Keratinocyte (primary cell): ENCODE measurements around the gene DOCK1. TPM values are rescaled to one million over a fixed set of nuclear protein-coding genes. Genes with fewer than 3 reads are reported as not detected.

Experiments used
- DNase-seq: peaks from one replicate; pipeline ENCODE4 v3.0.0-alpha.2; 2011; ENCODE audit warnings: low read depth, missing footprints, low spot score
- FAIRE-seq: peaks from 2 replicates; lab custom pipeline; 2011; peaks lifted over from hg19 to GRCh38; lab: Jason Lieb, UNC
- H2AFZ ChIP-seq: 2 replicates; pipeline ENCODE4 v1.6.0; 2012; ENCODE audit warnings: low read length, control low read depth, inconsistent platforms; ENCODE audit not compliant: control insufficient read depth
- H3K27ac ChIP-seq: 2 replicates; pipeline ENCODE4 v1.5.1; 2011; ENCODE audit warnings: low read length; ENCODE audit not compliant: control insufficient read depth, insufficient read depth
- H3K27me3 ChIP-seq: 3 replicates; pipeline ENCODE4 v1.6.0; 2011; ENCODE audit warnings: low read length; ENCODE audit not compliant: control insufficient read depth, insufficient read depth; ENCODE audit errors: extremely low read depth
- H3K36me3 ChIP-seq, 2 experiments: 2 replicates in 1 of 2; 3 replicates in 1 of 2; pipeline ENCODE4 v1.5.1; 2011; ENCODE audit warnings: low read length in 2 of 2, mild to moderate bottlenecking in 1 of 2; ENCODE audit not compliant: control insufficient read depth in 2 of 2, insufficient read depth in 2 of 2; ENCODE audit errors: extremely low read depth in 1 of 2
- H3K4me1 ChIP-seq: 3 replicates; pipeline ENCODE4 v1.5.1; 2011; ENCODE audit warnings: low read length; ENCODE audit not compliant: control insufficient read depth, insufficient read depth; ENCODE audit errors: extremely low read depth
- H3K4me2 ChIP-seq: 3 replicates; pipeline ENCODE4 v1.6.0; 2011; ENCODE audit warnings: low read depth, low read length; ENCODE audit not compliant: control insufficient read depth, insufficient read depth; ENCODE audit errors: extremely low read depth
- H3K4me3 ChIP-seq, 3 experiments: fragments of 200-600 bp in 1 of 3; sonication (generic) in 1 of 3; 2 replicates in 2 of 3; 3 replicates in 1 of 3; pipeline ENCODE4 v1.5.1; 2011 to 2016; ENCODE audit warnings: low read length in 3 of 3, mild to moderate bottlenecking in 3 of 3, control low read depth in 2 of 3, inconsistent platforms in 1 of 3, low read depth in 1 of 3, mixed read lengths in 1 of 3, mixed run types in 1 of 3, moderate library complexity in 1 of 3; ENCODE audit not compliant: control insufficient read depth in 2 of 3, insufficient read depth in 2 of 3; ENCODE audit errors: extremely low read depth in 1 of 3
- H3K79me2 ChIP-seq: 2 replicates; pipeline ENCODE4 v1.6.0; 2012; ENCODE audit warnings: low read length; ENCODE audit not compliant: control insufficient read depth, insufficient read depth
- H3K9ac ChIP-seq: 3 replicates; pipeline ENCODE4 v1.6.0; 2011; ENCODE audit warnings: low read length; ENCODE audit not compliant: control insufficient read depth, insufficient read depth; ENCODE audit errors: extremely low read depth
- H3K9me1 ChIP-seq: 3 replicates; pipeline ENCODE4 v1.6.0; 2011; ENCODE audit warnings: low read length; ENCODE audit not compliant: control insufficient read depth, insufficient read depth; ENCODE audit errors: extremely low read depth
- H3K9me3 ChIP-seq: 2 replicates; pipeline ENCODE4 v1.5.1; 2012; ENCODE audit warnings: low read depth, low read length; ENCODE audit not compliant: control insufficient read depth
- H4K20me1 ChIP-seq: 3 replicates; pipeline ENCODE4 v1.6.0; 2011; ENCODE audit warnings: low read length; ENCODE audit not compliant: control insufficient read depth, insufficient read depth; ENCODE audit errors: extremely low read depth
- EZH2 ChIP-seq: IDR thresholded peaks from one replicate; pipeline ENCODE4 v1.6.1; 2012; ENCODE audit warnings: inconsistent platforms, mild to moderate bottlenecking, low read length, moderate library complexity
- dilution Hi-C: fragments of 300-500 bp; cut with MboI; formaldehyde crosslinking; loops from one replicate; pipeline ENCODE4 v1.7.0; 2020; ENCODE audit warnings: low sequenced_read_pairs; ENCODE audit not compliant: extremely low pct_ligation_motif_present
- polyA plus RNA-seq, 5 experiments: library from polyadenylated mRNA; depleted of rRNA in 3 of 5; stranded (reverse) in 3 of 5; stranded (forward) in 1 of 5; unstranded in 1 of 5; fragments of >200 nt; gene quantifications; 1 replicate in 1 of 5; 2 replicates in 3 of 5; 3 replicates in 1 of 5; pipeline versions ENCODE4 v1.2.1 to v1.2.3, GENCODE V29; 2011 to 2012; ENCODE audit warnings: missing spikeins in 2 of 5, low read depth in 1 of 5, low replicate concordance in 1 of 5
- TF ChIP-seq, protein P1 (sequence below), 3 experiments: IDR thresholded peaks in 1 of 3; conservative IDR thresholded peaks in 1 of 3; optimal IDR thresholded peaks in 1 of 3; 2 replicates in 2 of 3; 3 replicates in 1 of 3; pipeline versions ENCODE3 to v1.5.1; 2011; ENCODE audit warnings: low read length in 3 of 3, mild to moderate bottlenecking in 3 of 3, moderate library complexity in 2 of 3, control low read depth in 1 of 3, inconsistent platforms in 1 of 3; ENCODE audit not compliant: insufficient read depth in 2 of 3; ENCODE audit errors: extremely low read depth in 1 of 3

DOCK1 gene
- polyA plus RNA-seq, 1 donor (not counting 4 experiments of a cell fraction or from before 2014, with no cell fraction given) = 15.7 TPM

DNA sequence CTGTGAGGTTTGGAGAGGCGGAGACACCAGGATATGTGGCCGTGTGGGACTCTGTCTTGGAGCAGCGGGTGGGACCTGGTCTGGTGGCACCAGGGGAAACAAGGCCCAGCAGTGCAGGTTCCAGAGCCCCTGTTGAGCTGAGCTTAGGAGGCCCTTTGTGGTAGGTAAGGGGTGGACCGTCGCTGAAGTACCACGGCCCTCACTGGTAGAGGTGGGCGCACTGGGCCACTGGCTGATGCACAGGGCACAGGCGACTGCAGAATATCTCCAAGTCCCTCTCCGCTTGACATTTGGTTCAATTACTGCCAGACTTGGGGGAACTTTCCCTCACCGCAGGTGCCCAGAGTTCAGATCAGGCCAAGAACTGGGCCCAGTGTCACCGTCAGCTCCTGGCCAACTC is 27.3 kb downstream of the DOCK1 start:
- no peak for DNase-seq
- Histone ChIP-seq H3K27me3 (no peaks in the 10 kb centered on the region), H3K36me3 (peaks cover 10 to 12% of the 10 kb centered on the region in 2 experiments), H3K27ac (no peak overlapping the region), H3K9me3 (no peaks in the 10 kb centered on the region), H4K20me1 (peaks cover 8% of the 10 kb centered on the region), H3K9me1 (peaks cover 7% of the 10 kb centered on the region), H3K79me2 (peaks cover 86% of the 10 kb centered on the region), H3K4me1 (peaks cover 23% of the 10 kb centered on the region), H3K9ac (no peak overlapping the region), H3K4me2 (no peak overlapping the region), H3K4me3 (no peak overlapping the region), H2AFZ (no peak overlapping the region)
- no peak for TF ChIP-seq EZH2
- TF ChIP-seq, protein P1, sequence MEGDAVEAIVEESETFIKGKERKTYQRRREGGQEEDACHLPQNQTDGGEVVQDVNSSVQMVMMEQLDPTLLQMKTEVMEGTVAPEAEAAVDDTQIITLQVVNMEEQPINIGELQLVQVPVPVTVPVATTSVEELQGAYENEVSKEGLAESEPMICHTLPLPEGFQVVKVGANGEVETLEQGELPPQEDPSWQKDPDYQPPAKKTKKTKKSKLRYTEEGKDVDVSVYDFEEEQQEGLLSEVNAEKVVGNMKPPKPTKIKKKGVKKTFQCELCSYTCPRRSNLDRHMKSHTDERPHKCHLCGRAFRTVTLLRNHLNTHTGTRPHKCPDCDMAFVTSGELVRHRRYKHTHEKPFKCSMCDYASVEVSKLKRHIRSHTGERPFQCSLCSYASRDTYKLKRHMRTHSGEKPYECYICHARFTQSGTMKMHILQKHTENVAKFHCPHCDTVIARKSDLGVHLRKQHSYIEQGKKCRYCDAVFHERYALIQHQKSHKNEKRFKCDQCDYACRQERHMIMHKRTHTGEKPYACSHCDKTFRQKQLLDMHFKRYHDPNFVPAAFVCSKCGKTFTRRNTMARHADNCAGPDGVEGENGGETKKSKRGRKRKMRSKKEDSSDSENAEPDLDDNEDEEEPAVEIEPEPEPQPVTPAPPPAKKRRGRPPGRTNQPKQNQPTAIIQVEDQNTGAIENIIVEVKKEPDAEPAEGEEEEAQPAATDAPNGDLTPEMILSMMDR (optimal IDR thresholded peaks at IDR 0.05 in 1 of 3, IDR thresholded peaks at IDR 0.05 in 1 of 3, conservative IDR thresholded peaks at IDR 0.05 in 1 of 3; ENCODE audit: extremely low read depth in 1 of 3, insufficient read depth in 2 of 3, low read length in 3 of 3) = no peak
- dilution Hi-C loops = no loop called here
- FAIRE-seq = no peak

DNA sequence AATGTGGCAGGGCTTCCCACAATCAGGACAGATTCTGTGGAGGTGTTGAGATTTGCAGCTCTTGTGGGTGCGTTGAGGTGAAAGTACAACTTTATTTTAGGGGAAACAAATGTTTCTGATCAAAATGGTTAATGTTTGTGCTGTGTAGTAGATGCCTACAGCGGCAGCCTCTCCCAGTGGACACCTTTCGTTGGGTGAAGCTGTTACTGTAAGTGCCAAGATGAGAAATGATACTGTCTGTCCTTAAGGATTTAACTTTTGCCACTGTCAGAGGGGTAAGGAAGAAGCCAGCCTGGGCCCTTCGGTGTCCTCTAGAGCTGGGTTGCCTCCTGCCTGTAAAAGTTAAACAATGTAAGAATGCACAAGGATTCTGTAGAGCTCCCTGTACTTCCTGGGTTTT is 27.9 kb downstream of the DOCK1 start:
- H3K4me3 ChIP-seq = no peak overlapping the region

More for the DNA sequence above, 27.9 kb downstream of the DOCK1 start:
- H3K9ac ChIP-seq = no peak overlapping the region
- no peaks in the 10 kb centered on the region for H3K27me3 ChIP-seq
- peaks cover 85% of the 10 kb centered on the region for H3K79me2 ChIP-seq
- dilution Hi-C loops = no loop called here
- no peak for DNase-seq
- H4K20me1 ChIP-seq = peaks cover 8% of the 10 kb centered on the region
- peaks cover 23% of the 10 kb centered on the region for H3K4me1 ChIP-seq
- H3K27ac ChIP-seq = no peak overlapping the region
- no peaks in the 10 kb centered on the region for H3K9me3 ChIP-seq
- H2AFZ ChIP-seq = no peak overlapping the region
- no peak for FAIRE-seq
- TF ChIP-seq EZH2 = no peak
- TF ChIP-seq, protein P1 (optimal IDR thresholded peaks at IDR 0.05 in 1 of 3, IDR thresholded peaks at IDR 0.05 in 1 of 3, conservative IDR thresholded peaks at IDR 0.05 in 1 of 3; ENCODE audit: extremely low read depth in 1 of 3, insufficient read depth in 2 of 3, low read length in 3 of 3) = no peak
- peaks cover 7% of the 10 kb centered on the region for H3K9me1 ChIP-seq
- no peak overlapping the region for H3K4me2 ChIP-seq
- H3K36me3 ChIP-seq = peaks cover 8% of the 10 kb centered on the region in 2 experiments
